ENCODE data around the gene KRTAP10-9. TPM values are rescaled to one million over a fixed set of nuclear protein-coding genes. Genes with fewer than 3 reads are reported as not detected.

KRTAP10-9 gene
- polyA plus RNA-seq, 1 of the 3 experiments (the other 2 are of a cell fraction) = not detected

- no peak overlapping the region for H2AFZ ChIP-seq (ENCODE audit: low read depth)
- no peaks in the 10 kb centered on the region for H3K79me2 ChIP-seq (ENCODE audit: insufficient read depth)
- H3K36me3 ChIP-seq (replicated peaks in 1 of 2; ENCODE audit: control insufficient read depth in 1 of 2, insufficient read depth in 2 of 2, low read length in 1 of 2) = no peaks in the 10 kb centered on the region
- H3K9me2 ChIP-seq = no peaks in the 10 kb centered on the region
- DNase-seq = no peak
- H3F3A ChIP-seq (replicated peaks; ENCODE audit: insufficient read depth) = no peaks in the 10 kb centered on the region
- H3K4me2 ChIP-seq = no peak overlapping the region
- 5% methylated on average over 7 of the region's 17 CpGs for WGBS (ENCODE audit: low lambda C conversion rate)
- TF ChIP-seq MEF2A (IDR thresholded peaks at IDR 0.05; ENCODE audit: borderline replicate concordance, low read depth) (no peak), YY1 (IDR thresholded peaks at IDR 0.05; ENCODE audit: low read depth) (no peak), TEAD4 (IDR thresholded peaks at IDR 0.05; ENCODE audit: borderline replicate concordance, insufficient read depth) (no peak)
- ChIA-PET CTCF (interaction anchor here (0.6 kb wide), 1 partner anchor 177 kb away, joined by 3 read pairs; no protein-coding TSS in a partner anchor), POLR2A (no interaction called here)
- no peak overlapping the region for H3K9ac ChIP-seq
- no peaks in the 10 kb centered on the region for H3K4me1 ChIP-seq (ENCODE audit: control insufficient read depth in 1 of 2, insufficient read depth in 2 of 2, low read depth in 1 of 2, low read length in 1 of 2)
- peaks cover 49% of the 10 kb centered on the region for H3K27me3 ChIP-seq (ENCODE audit: insufficient read depth)
- no peaks in the 10 kb centered on the region for H4K20me1 ChIP-seq (ENCODE audit: insufficient read depth)
- no peak overlapping the region for H3K27ac ChIP-seq (ENCODE audit: low read depth in 2 of 2, low read length in 1 of 2)
- no peak overlapping the region for H3K4me3 ChIP-seq (ENCODE audit: low read depth in 2 of 2, low read length in 1 of 2)
- peaks cover 8% of the 10 kb centered on the region; the same call in 1 of the 2 replicates for H3K9me3 ChIP-seq
Measured at GRCh38 chr21:44615911-44616590, 10.8 kb upstream of the KRTAP10-9 start.

DNA sequence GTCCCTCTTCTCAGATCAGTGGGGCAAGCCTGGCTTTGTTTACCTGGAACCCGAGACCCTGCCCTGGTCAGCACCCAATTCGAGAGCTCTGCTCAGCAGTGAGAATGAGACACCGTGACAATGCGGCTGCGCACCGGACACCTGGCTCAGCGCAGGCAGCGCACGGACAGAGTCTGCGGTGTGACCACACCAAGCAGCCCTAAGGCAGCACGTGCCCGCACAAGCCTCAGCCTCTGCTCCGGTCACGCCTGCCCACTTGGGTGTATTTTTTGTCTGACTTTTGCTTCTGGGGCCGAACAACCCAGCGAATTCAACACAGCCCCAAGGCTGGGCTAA is 10.3 kb upstream of the KRTAP10-9 start:
- WGBS (ENCODE audit: low lambda C conversion rate) = 0% methylated on average over 1 of the region's 16 CpGs
- H3K4me3 ChIP-seq (ENCODE audit: low read depth in 2 of 2, low read length in 1 of 2) = no peak overlapping the region
- no peaks in the 10 kb centered on the region for H4K20me1 ChIP-seq (ENCODE audit: insufficient read depth)
- H3K9me2 ChIP-seq = no peaks in the 10 kb centered on the region
- ChIA-PET POLR2A (no interaction called here), CTCF (no interaction called here)
- peaks cover 8% of the 10 kb centered on the region; the same call in 1 of the 2 replicates for H3K9me3 ChIP-seq
- H3K79me2 ChIP-seq (ENCODE audit: insufficient read depth) = no peaks in the 10 kb centered on the region
- H3F3A ChIP-seq (replicated peaks; ENCODE audit: insufficient read depth) = no peaks in the 10 kb centered on the region
- no peak for DNase-seq
- H3K27ac ChIP-seq (ENCODE audit: low read depth in 2 of 2, low read length in 1 of 2) = no peak overlapping the region
- H3K4me2 ChIP-seq = no peak overlapping the region
- TF ChIP-seq TEAD4 (IDR thresholded peaks at IDR 0.05; ENCODE audit: borderline replicate concordance, insufficient read depth) = no peak
- no peak for TF ChIP-seq USF2 (IDR thresholded peaks at IDR 0.05; ENCODE audit: borderline replicate concordance, low read depth, low read length)
- no peak for TF ChIP-seq FOSL2 (IDR thresholded peaks at IDR 0.05; ENCODE audit: borderline replicate concordance, low read depth)
- no peak for TF ChIP-seq NRF1 (IDR thresholded peaks at IDR 0.05; ENCODE audit: low read depth, low read length)
- TF ChIP-seq FOXM1 (IDR thresholded peaks at IDR 0.05; ENCODE audit: low read depth) = no peak
- TF ChIP-seq RFX5 (IDR thresholded peaks at IDR 0.05; ENCODE audit: low read length) = no peak
- no peak for TF ChIP-seq TAF1 (IDR thresholded peaks at IDR 0.05; ENCODE audit: borderline replicate concordance, low read depth, low read length)
- no peak for TF ChIP-seq USF1 (IDR thresholded peaks at IDR 0.05; ENCODE audit: borderline replicate concordance, low read depth)
- no peak for TF ChIP-seq JUND (IDR thresholded peaks at IDR 0.05)
- no peaks in the 10 kb centered on the region for H3K36me3 ChIP-seq (replicated peaks in 1 of 2; ENCODE audit: control insufficient read depth in 1 of 2, insufficient read depth in 2 of 2, low read length in 1 of 2)
- H3K4me1 ChIP-seq (ENCODE audit: control insufficient read depth in 1 of 2, insufficient read depth in 2 of 2, low read depth in 1 of 2, low read length in 1 of 2) = no peaks in the 10 kb centered on the region
- peaks cover 49% of the 10 kb centered on the region for H3K27me3 ChIP-seq (ENCODE audit: insufficient read depth)
- H2AFZ ChIP-seq (ENCODE audit: low read depth) = no peak overlapping the region
- no peak overlapping the region for H3K9ac ChIP-seq
